Measurements from ENCODE around the gene IQGAP3. TPM values are rescaled to one million over a fixed set of nuclear protein-coding genes. Genes with fewer than 3 reads are reported as not detected.

The IQGAP3 gene
- total and polyA plus RNA-seq, 7 donors, result 0.01 to 0.24 (median 0.08) TPM

GRCh38 chr1:156499842-156500542, 72.4 kb downstream of the IQGAP3 start:
- Histone ChIP-seq H3K27ac (peak overlapping the region; percentile 99), H3K36me3 (ENCODE audit: insufficient read depth in 1 of 2, low read depth in 1 of 2) (peaks cover 0 to 5% of the 10 kb centered on the region in 2 donors), H3K9me3 (no peaks in the 10 kb centered on the region), H3K4me3 (peak overlapping the region; percentile 98), H3K4me1 (peaks cover 63% of the 10 kb centered on the region), H3K27me3 (ENCODE audit: insufficient read depth in 3 of 3, low read length in 2 of 3) (no peaks in the 10 kb centered on the region)
- WGBS, 3 donors, result 0 to 1% (median 1%) methylated on average over 39 to 51 of the region's 51 CpGs
- peak; percentile 76 to 92 for DNase-seq
- ATAC-seq, result peak; percentile 17 to 38 (median 30)
- intact Hi-C loops (cut with DNase I), result loop anchor here (5.0 to 10.0 kb wide), 2 partner anchors 38 to 375 kb away; no protein-coding TSS in a partner anchor
- no peak for TF ChIP-seq CTCF (IDR thresholded peaks at IDR 0.05)

- no peak for TF ChIP-seq CTCF (IDR thresholded peaks at IDR 0.05)
- H3K4me3 ChIP-seq, result peak overlapping the region; percentile 98
- DNase-seq (no peak), ATAC-seq (no peak)
- H3K9me3 ChIP-seq, result no peaks in the 10 kb centered on the region
- peak overlapping the region; percentile 99 for H3K27ac ChIP-seq
- H3K36me3 ChIP-seq (ENCODE audit: insufficient read depth in 1 of 2, low read depth in 1 of 2), result peaks cover 0 to 11% of the 10 kb centered on the region in 2 donors
- peaks cover 65% of the 10 kb centered on the region for H3K4me1 ChIP-seq
- H3K27me3 ChIP-seq (ENCODE audit: insufficient read depth in 3 of 3, low read length in 2 of 3), result no peaks in the 10 kb centered on the region
- 0 to 1% (median 1%) methylated on average over 12 to 14 of the region's 14 CpGs for WGBS, 3 donors
- intact Hi-C loops (cut with DNase I), result loop anchor here in 1 of 2 donors (5.0 kb wide), 1 partner anchor 37 kb away; no protein-coding TSS in a partner anchor
These were observed 73.0 kb downstream of the IQGAP3 start for GRCh38 chr1:156499194-156499841.

- ATAC-seq (no peak), DNase-seq (peak in 1 of 2 donors; percentile 77)
- Histone ChIP-seq H3K27me3 (ENCODE audit: insufficient read depth in 3 of 3, low read length in 2 of 3) (no peaks in the 10 kb centered on the region), H3K27ac (peak overlapping the region; percentile 99), H3K4me3 (peak overlapping the region; percentile 98), H3K4me1 (peaks cover 65% of the 10 kb centered on the region), H3K36me3 (ENCODE audit: insufficient read depth in 1 of 2, low read depth in 1 of 2) (peaks cover 0 to 11% of the 10 kb centered on the region in 2 donors), H3K9me3 (no peaks in the 10 kb centered on the region)
- no peak for TF ChIP-seq CTCF (IDR thresholded peaks at IDR 0.05)
- WGBS, 3 donors, result 4 to 9% (median 5%) methylated on average over 12 of the region's 12 CpGs
- intact Hi-C loops (cut with DNase I), result loop anchor here in 1 of 2 donors (5.0 kb wide), 1 partner anchor 36 kb away; no protein-coding TSS in a partner anchor
These were observed 73.8 kb downstream of the IQGAP3 start for GRCh38 chr1:156498432-156499193.

GRCh38 chr1:156497743-156498431, 74.5 kb downstream of the IQGAP3 start:
- DNase-seq (no peak), ATAC-seq (no peak)
- no peaks in the 10 kb centered on the region for H3K27me3 ChIP-seq (ENCODE audit: insufficient read depth in 3 of 3, low read length in 2 of 3)
- peak overlapping the region; percentile 99 for H3K27ac ChIP-seq
- no peaks in the 10 kb centered on the region for H3K9me3 ChIP-seq
- peaks cover 67% of the 10 kb centered on the region for H3K4me1 ChIP-seq
- H3K36me3 ChIP-seq (ENCODE audit: insufficient read depth in 1 of 2, low read depth in 1 of 2), result peaks cover 0 to 11% of the 10 kb centered on the region in 2 donors
- peak overlapping the region; percentile 98 for H3K4me3 ChIP-seq
- TF ChIP-seq CTCF (IDR thresholded peaks at IDR 0.05), result no peak
- 17 to 27% (median 17%) methylated on average over 5 of the region's 5 CpGs for WGBS, 3 donors
- intact Hi-C loops (cut with DNase I), result loop anchor here in 1 of 2 donors (5.0 kb wide), 1 partner anchor 36 kb away; no protein-coding TSS in a partner anchor

Data from psoas muscle (tissue), 8 donors.